ENCODE measurements around the gene RABGAP1. TPM values are rescaled to one million over a fixed set of nuclear protein-coding genes. Genes with fewer than 3 reads are reported as not detected.

RABGAP1 gene
- total RNA-seq, 1 experiment from 2014 or later = 55.4 TPM

GRCh38 chr9:123005964-123006363 is 65.1 kb downstream of the RABGAP1 start:
- BruUV-seq (replicated peaks) = no TSS peak
- H3K36me3 Mint-ChIP-seq (ENCODE audit: insufficient read depth, unreplicated experiment) = peaks cover 46% of the 10 kb centered on the region
- DNase-seq = no peak
- Histone ChIP-seq H3K36me3 (ENCODE audit: control insufficient read depth, insufficient read depth, low read length) (0 out of 2 replicates have a peak, but pooled peaks cover 1% of the 10 kb centered on the region), H3K4me1 (no peaks in the 10 kb centered on the region), H3K9me3 (no peaks in the 10 kb centered on the region), H3K27me3 (replicated peaks; ENCODE audit: control insufficient read depth, insufficient read depth, low read length) (no peaks in the 10 kb centered on the region), H3K4me3 (ENCODE audit: low read depth, low read length) (no peak overlapping the region)
- no peak for TF ChIP-seq CTCF (IDR thresholded peaks at IDR 0.05; ENCODE audit: insufficient read depth in 1 of 2, low read depth in 1 of 2, low read length in 1 of 2, severe bottlenecking in 1 of 2, unreplicated experiment in 1 of 2)
- ChIA-PET POLR2A (no interaction called here), CTCF (no interaction called here)
- H3K27ac Mint-ChIP-seq (ENCODE audit: unreplicated experiment) = no peak overlapping the region
- no peaks in the 10 kb centered on the region for H3K9me3 Mint-ChIP-seq (ENCODE audit: unreplicated experiment)
- no peak overlapping the region for H3K4me3 Mint-ChIP-seq (ENCODE audit: unreplicated experiment)
- intact Hi-C loops (cut with micrococcal nuclease; ENCODE audit: unreplicated experiment) = no loop called here
- H3K4me1 Mint-ChIP-seq (ENCODE audit: low read depth, unreplicated experiment) = peaks cover 14% of the 10 kb centered on the region
- no peaks in the 10 kb centered on the region for H3K27me3 Mint-ChIP-seq (ENCODE audit: insufficient read depth, unreplicated experiment)

GRCh38 chr9:123007269-123007668 is 66.4 kb downstream of the RABGAP1 start:
- BruUV-seq (replicated peaks) = no TSS peak
- Mint-ChIP-seq H3K4me1 (ENCODE audit: low read depth, unreplicated experiment) (peaks cover 14% of the 10 kb centered on the region), H3K36me3 (ENCODE audit: insufficient read depth, unreplicated experiment) (peaks cover 49% of the 10 kb centered on the region), H3K9me3 (ENCODE audit: unreplicated experiment) (no peaks in the 10 kb centered on the region), H3K27ac (ENCODE audit: unreplicated experiment) (no peak overlapping the region), H3K27me3 (ENCODE audit: insufficient read depth, unreplicated experiment) (no peaks in the 10 kb centered on the region), H3K4me3 (ENCODE audit: unreplicated experiment) (no peak overlapping the region)
- intact Hi-C loops (cut with micrococcal nuclease; ENCODE audit: unreplicated experiment) = no loop called here
- POLR2A ChIA-PET = no interaction called here
- Histone ChIP-seq H3K36me3 (ENCODE audit: control insufficient read depth, insufficient read depth, low read length) (0 out of 2 replicates have a peak, but pooled peaks cover 1% of the 10 kb centered on the region), H3K9me3 (no peaks in the 10 kb centered on the region), H3K4me3 (ENCODE audit: low read depth, low read length) (no peak overlapping the region), H3K27me3 (replicated peaks; ENCODE audit: control insufficient read depth, insufficient read depth, low read length) (no peaks in the 10 kb centered on the region), H3K4me1 (no peaks in the 10 kb centered on the region)
- no peak for TF ChIP-seq CTCF (IDR thresholded peaks at IDR 0.05; ENCODE audit: insufficient read depth in 1 of 2, low read depth in 1 of 2, low read length in 1 of 2, severe bottlenecking in 1 of 2, unreplicated experiment in 1 of 2)
- CTCF ChIA-PET = no interaction called here
- no peak for DNase-seq

DNA sequence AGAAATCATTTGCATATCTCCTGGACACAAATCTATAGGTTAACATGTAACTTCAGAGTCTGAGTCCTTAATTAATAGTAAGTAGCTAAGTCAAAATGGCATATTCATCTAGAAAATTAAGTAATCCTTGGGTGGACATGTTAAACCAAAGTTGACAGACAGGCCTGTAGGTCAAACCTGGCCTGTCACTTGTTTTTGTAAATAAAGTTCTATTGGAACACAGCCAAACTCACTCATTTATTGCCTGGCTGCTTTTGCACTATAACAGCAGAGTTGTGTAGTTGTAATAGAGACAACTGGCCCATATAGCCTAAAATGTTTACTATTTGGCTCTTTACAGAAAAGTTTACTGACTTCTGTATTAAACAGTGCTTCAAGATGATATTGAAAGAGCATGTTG is 68.1 kb downstream of the RABGAP1 start:
- Histone ChIP-seq H3K4me1 (no peaks in the 10 kb centered on the region), H3K36me3 (ENCODE audit: control insufficient read depth, insufficient read depth, low read length) (peaks cover 1% of the 10 kb centered on the region; the same call in 1 of the 2 replicates), H3K4me3 (ENCODE audit: low read depth, low read length) (no peak overlapping the region), H3K9me3 (no peaks in the 10 kb centered on the region), H3K27me3 (replicated peaks; ENCODE audit: control insufficient read depth, insufficient read depth, low read length) (no peaks in the 10 kb centered on the region)
- Mint-ChIP-seq H3K27ac (ENCODE audit: unreplicated experiment) (no peak overlapping the region), H3K4me1 (ENCODE audit: low read depth, unreplicated experiment) (peaks cover 8% of the 10 kb centered on the region), H3K36me3 (ENCODE audit: insufficient read depth, unreplicated experiment) (peaks cover 57% of the 10 kb centered on the region), H3K9me3 (ENCODE audit: unreplicated experiment) (no peaks in the 10 kb centered on the region), H3K27me3 (ENCODE audit: insufficient read depth, unreplicated experiment) (no peaks in the 10 kb centered on the region), H3K4me3 (ENCODE audit: unreplicated experiment) (no peak overlapping the region)
- no TSS peak for BruUV-seq (replicated peaks)
- intact Hi-C loops (cut with micrococcal nuclease; ENCODE audit: unreplicated experiment) = no loop called here
- DNase-seq = no peak
- TF ChIP-seq CTCF (IDR thresholded peaks at IDR 0.05; ENCODE audit: insufficient read depth in 1 of 2, low read depth in 1 of 2, low read length in 1 of 2, severe bottlenecking in 1 of 2, unreplicated experiment in 1 of 2) = no peak
- ChIA-PET POLR2A (no interaction called here), CTCF (interaction anchor here (0.6 kb wide), 1 partner anchor 18 kb away, joined by 5 read pairs; no protein-coding TSS in a partner anchor)
